K562 (cell line): ENCODE results near the gene FMO1.

Experiments used
- ATF1 ChIP-seq, 2 experiments: fragments of 450-650 bp in 1 of 2; IDR thresholded peaks; 2 replicates each; pipeline ENCODE4 v1.6.1; 2016; ENCODE audit warnings: missing compliant biosample characterization in 1 of 2, missing genetic modification characterization in 1 of 2
- BRD4 ChIP-seq: fragments of 200-600 bp; sonication (generic); IDR thresholded peaks from 2 replicates; pipeline ENCODE4 v1.6.1; 2017; ENCODE audit warnings: inconsistent platforms
- CHD1 ChIP-seq: fragments of 200-600 bp; sonication (generic); IDR thresholded peaks from one replicate; pipeline ENCODE4 v1.6.1; 2012; ENCODE audit warnings: mild to moderate bottlenecking, moderate library complexity, low read length, inconsistent platforms
- CHD2 ChIP-seq: IDR thresholded peaks from 2 replicates; pipeline ENCODE4 v1.6.1; 2011; ENCODE audit warnings: low read depth, low read length
- EZH2 ChIP-seq: IDR thresholded peaks from 2 replicates; pipeline ENCODE4 v1.6.1; 2012; ENCODE audit warnings: low read depth, mild to moderate bottlenecking, inconsistent platforms, low read length, borderline replicate concordance
- RBBP5 ChIP-seq: fragments of 200-600 bp; sonication (generic); IDR thresholded peaks from 2 replicates; pipeline ENCODE4 v1.6.1; 2012; ENCODE audit warnings: borderline replicate concordance, mild to moderate bottlenecking, low read length, control low read depth, inconsistent platforms; ENCODE audit not compliant: insufficient read depth, poor library complexity, severe bottlenecking
- SRSF9 ChIP-seq: fragments of 200-400 bp; formaldehyde crosslinking; IDR thresholded peaks from 2 replicates; pipeline ENCODE4 v1.6.1; 2017; ENCODE audit warnings: low read depth, low read length, borderline replicate concordance
- SUPT5H ChIP-seq: fragments of 450-650 bp; IDR thresholded peaks from 2 replicates; pipeline ENCODE4 v1.6.1; 2016
- TBL1XR1 ChIP-seq, 2 experiments: IDR thresholded peaks; 2 replicates each; pipeline ENCODE4 v1.6.1; 2012; ENCODE audit warnings: improper control_type of control experiment in 2 of 2, low read length in 2 of 2, mild to moderate bottlenecking in 1 of 2
- TF ChIP-seq, protein P1 (sequence below), 3 experiments: IDR thresholded peaks in 2 of 3; conservative IDR thresholded peaks in 1 of 3; 2 replicates each; pipeline ENCODE4 v1.5.1; 2011 to 2012; ENCODE audit warnings: low read length in 3 of 3, mild to moderate bottlenecking in 3 of 3, control low read depth in 2 of 3, improper control_type of control experiment in 1 of 3, inconsistent platforms in 1 of 3, low read depth in 1 of 3, mixed read lengths in 1 of 3, moderate library complexity in 1 of 3; ENCODE audit not compliant: insufficient read depth in 2 of 3

DNA sequence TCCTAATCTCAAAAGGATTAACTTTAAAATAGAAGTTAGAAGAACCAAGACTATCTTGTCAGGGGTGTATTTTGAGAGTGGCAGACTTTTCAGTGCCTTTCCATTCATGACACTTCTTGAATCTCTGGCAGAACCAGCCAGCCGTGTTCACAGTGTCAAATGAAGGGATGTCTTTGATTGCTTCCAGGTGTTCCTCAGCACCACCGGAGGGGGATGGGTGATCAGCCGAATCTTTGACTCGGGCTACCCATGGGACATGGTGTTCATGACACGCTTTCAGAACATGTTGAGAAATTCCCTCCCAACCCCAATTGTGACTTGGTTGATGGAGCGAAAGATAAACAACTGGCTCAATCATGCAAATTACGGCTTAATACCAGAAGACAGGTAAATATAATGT, 32.3 kb downstream of the FMO1 start:
- TF ChIP-seq CHD1 (no peak), SUPT5H (no peak), SRSF9 (no peak), CHD2 (no peak), RBBP5 (no peak), ATF1 (CRISPR knock-in tag; IDR thresholded peaks at IDR 0.05) (no peak), ATF1 (tag; IDR thresholded peaks at IDR 0.05) (no peak), BRD4 (no peak), TBL1XR1 (IDR thresholded peaks at IDR 0.05; ENCODE audit: low read length in 2 of 2) (no peak), EZH2 (no peak)
- TF ChIP-seq, protein P1, sequence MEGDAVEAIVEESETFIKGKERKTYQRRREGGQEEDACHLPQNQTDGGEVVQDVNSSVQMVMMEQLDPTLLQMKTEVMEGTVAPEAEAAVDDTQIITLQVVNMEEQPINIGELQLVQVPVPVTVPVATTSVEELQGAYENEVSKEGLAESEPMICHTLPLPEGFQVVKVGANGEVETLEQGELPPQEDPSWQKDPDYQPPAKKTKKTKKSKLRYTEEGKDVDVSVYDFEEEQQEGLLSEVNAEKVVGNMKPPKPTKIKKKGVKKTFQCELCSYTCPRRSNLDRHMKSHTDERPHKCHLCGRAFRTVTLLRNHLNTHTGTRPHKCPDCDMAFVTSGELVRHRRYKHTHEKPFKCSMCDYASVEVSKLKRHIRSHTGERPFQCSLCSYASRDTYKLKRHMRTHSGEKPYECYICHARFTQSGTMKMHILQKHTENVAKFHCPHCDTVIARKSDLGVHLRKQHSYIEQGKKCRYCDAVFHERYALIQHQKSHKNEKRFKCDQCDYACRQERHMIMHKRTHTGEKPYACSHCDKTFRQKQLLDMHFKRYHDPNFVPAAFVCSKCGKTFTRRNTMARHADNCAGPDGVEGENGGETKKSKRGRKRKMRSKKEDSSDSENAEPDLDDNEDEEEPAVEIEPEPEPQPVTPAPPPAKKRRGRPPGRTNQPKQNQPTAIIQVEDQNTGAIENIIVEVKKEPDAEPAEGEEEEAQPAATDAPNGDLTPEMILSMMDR (IDR thresholded peaks at IDR 0.05 in 2 of 3, conservative IDR thresholded peaks at IDR 0.05 in 1 of 3; ENCODE audit: insufficient read depth in 2 of 3, low read depth in 1 of 3, low read length in 3 of 3), result no peak
